Sigmoid colon (tissue), 7 donors: Measurements from ENCODE around the gene ZER1. TPM values are rescaled to one million over a fixed set of nuclear protein-coding genes. Genes with fewer than 3 reads are reported as not detected.

ENCODE experiments used
- DNase-seq: peaks from one replicate; pipeline ENCODE4 v3.0.0-alpha.2; 2019
- H3K27ac ChIP-seq, 4 donors: fragments of 200-600 bp; sonication (generic); one replicate each; pipeline ENCODE4 v1.5.1; 2016 to 2019; ENCODE audit warnings: mild to moderate bottlenecking in 1 of 4
- H3K27me3 ChIP-seq, 3 donors: fragments of 200-600 bp; sonication (generic); one replicate each; pipeline ENCODE4 v1.5.1; 2019; ENCODE audit warnings: mild to moderate bottlenecking in 1 of 3
- H3K36me3 ChIP-seq, 4 donors: fragments of 200-600 bp; sonication (generic); one replicate each; pipeline ENCODE4 v1.5.1; 2016 to 2019
- H3K4me1 ChIP-seq, 4 donors: fragments of 200-600 bp; sonication (generic); one replicate each; pipeline ENCODE4 v1.5.1; 2017 to 2019
- H3K4me3 ChIP-seq, 4 donors: fragments of 200-600 bp; sonication (generic); one replicate each; pipeline ENCODE4 v1.5.1; 2017 to 2019; ENCODE audit warnings: mild to moderate bottlenecking in 2 of 4, moderate library complexity in 1 of 4
- H3K9me3 ChIP-seq, 4 donors: fragments of 200-600 bp in 3 of 4; sonication (generic) in 3 of 4; one replicate each; pipeline versions ENCODE4 v1.5.1 to v1.6.1; 2013 to 2019
- CTCF ChIP-seq, 4 experiments: fragments of 450-650 bp in 3 of 4; fragments of 200-600 bp in 1 of 4; IDR thresholded peaks; one replicate each; pipeline ENCODE4 v1.5.1; 2016 to 2019; ENCODE audit warnings: antibody characterized with exemption in 4 of 4, mild to moderate bottlenecking in 3 of 4, moderate library complexity in 2 of 4
- EP300 ChIP-seq, 4 donors: sonication (generic); formaldehyde crosslinking; IDR thresholded peaks; one replicate each; pipeline ENCODE4 v1.6.1; 2017; ENCODE audit warnings: antibody characterized with exemption in 4 of 4
- POLR2A ChIP-seq, 2 donors: fragments of 450-650 bp; IDR thresholded peaks; one replicate each; pipeline ENCODE4 v1.6.1; 2016; ENCODE audit warnings: antibody characterized with exemption in 2 of 2, mild to moderate bottlenecking in 2 of 2, moderate library complexity in 2 of 2
- POLR2AphosphoS5 ChIP-seq, 4 donors: sonication (generic); formaldehyde crosslinking; IDR thresholded peaks; one replicate each; pipeline ENCODE4 v1.6.1; 2017; ENCODE audit warnings: antibody characterized with exemption in 4 of 4
- WGBS, 2 donors: extraction: QIAGEN DNeasy Blood & Tissue Kit; methylation state at CpG; one replicate each; pipeline ENCODE4 v1.1.7; 2013; 5-methylcytosine and 5-hydroxymethylcytosine counted together
- intact Hi-C: fragments of 100-400 bp; cut with DNase I; formaldehyde crosslinking; loops from one replicate; pipeline ENCODE4 v1.15.1; 2023
- polyA plus RNA-seq, 3 donors: library from polyadenylated mRNA; stranded (reverse); fragments of 200-250 nt; gene quantifications; one replicate each; pipeline ENCODE4 v1.2.3, GENCODE V29; 2013
- total RNA-seq, 4 donors: library from RNA; depleted of rRNA; stranded (reverse); fragments of >200 nt; gene quantifications; one replicate each; pipeline ENCODE4 v1.1.0, GENCODE V29; 2016
- donor health status: healthy with polysubstance abuse.
- donor health status: Bipolar disorder and iron deficiency.
- donor health status: healthy.

ZER1 gene
- total and polyA plus RNA-seq, 7 donors: 30.0 to 65.4 (median 41.6) TPM

- Histone ChIP-seq H3K4me1 (no peaks in the 10 kb centered on the region), H3K36me3 (no peaks in the 10 kb centered on the region), H3K27ac (no peak overlapping the region), H3K27me3 (no peaks in the 10 kb centered on the region), H3K9me3 (no peaks in the 10 kb centered on the region), H3K4me3 (no peak overlapping the region)
- intact Hi-C loops: no loop called here
- WGBS, 2 donors: 94 to 96% methylated on average over 19 of the region's 19 CpGs
- DNase-seq: peak; percentile 44
- no peak for TF ChIP-seq EP300 (IDR thresholded peaks at IDR 0.05)
Measured at GRCh38 chr9:128713941-128714573, 57.7 kb downstream of the ZER1 start.

- Histone ChIP-seq H3K4me3 (no peak overlapping the region), H3K27ac (no peak overlapping the region), H3K9me3 (no peaks in the 10 kb centered on the region), H3K27me3 (no peaks in the 10 kb centered on the region), H3K4me1 (no peaks in the 10 kb centered on the region), H3K36me3 (no peaks in the 10 kb centered on the region)
- peak; percentile 27 for DNase-seq
- intact Hi-C loops: no loop called here
- WGBS, 2 donors: 93 to 94% methylated on average over 13 of the region's 13 CpGs
- no peak for TF ChIP-seq EP300 (IDR thresholded peaks at IDR 0.05)
- TF ChIP-seq POLR2AphosphoS5 (IDR thresholded peaks at IDR 0.05): no peak
- no peak for TF ChIP-seq POLR2A (IDR thresholded peaks at IDR 0.05)
Measured at GRCh38 chr9:128713411-128713780, 58.3 kb downstream of the ZER1 start.

- H3K9me3 ChIP-seq: no peaks in the 10 kb centered on the region
- no peaks in the 10 kb centered on the region for H3K4me1 ChIP-seq
- no peaks in the 10 kb centered on the region for H3K27me3 ChIP-seq
- TF ChIP-seq CTCF (IDR thresholded peaks at IDR 0.05): no peak
- no peak for TF ChIP-seq EP300 (IDR thresholded peaks at IDR 0.05)
- no peak for TF ChIP-seq POLR2A (IDR thresholded peaks at IDR 0.05)
- TF ChIP-seq POLR2AphosphoS5 (IDR thresholded peaks at IDR 0.05): no peak
- H3K36me3 ChIP-seq: no peaks in the 10 kb centered on the region
- H3K27ac ChIP-seq: no peak overlapping the region
- no peak overlapping the region for H3K4me3 ChIP-seq
- intact Hi-C loops: no loop called here
- peak; percentile 52 for DNase-seq
- 95% methylated on average over 26 of the region's 26 CpGs for WGBS, 2 donors
Measured at GRCh38 chr9:128712451-128713410, 59.0 kb downstream of the ZER1 start.

- Histone ChIP-seq H3K4me3 (no peak overlapping the region), H3K27me3 (no peaks in the 10 kb centered on the region), H3K4me1 (peaks cover 0 to 14% (median 8%) of the 10 kb centered on the region in 4 donors), H3K9me3 (no peaks in the 10 kb centered on the region), H3K27ac (no peak overlapping the region), H3K36me3 (no peaks in the 10 kb centered on the region)
- no peak for TF ChIP-seq CTCF (IDR thresholded peaks at IDR 0.05)
- TF ChIP-seq POLR2A (IDR thresholded peaks at IDR 0.05): no peak
- no peak for TF ChIP-seq POLR2AphosphoS5 (IDR thresholded peaks at IDR 0.05)
- WGBS, 2 donors: 88 to 93% methylated on average over 8 of the region's 8 CpGs
- DNase-seq: peak; percentile 3
- intact Hi-C loops: no loop called here
Measured at GRCh38 chr9:128707446-128707845, 64.3 kb downstream of the ZER1 start.

GRCh38 chr9:128706671-128707381, 64.9 kb downstream of the ZER1 start:
- no peaks in the 10 kb centered on the region for H3K36me3 ChIP-seq
- H3K27ac ChIP-seq: no peak overlapping the region
- WGBS, 2 donors: 88 to 91% methylated on average over 23 of the region's 23 CpGs
- no peak overlapping the region for H3K4me3 ChIP-seq
- DNase-seq: peak; percentile 61
- intact Hi-C loops: no loop called here
- no peaks in the 10 kb centered on the region for H3K9me3 ChIP-seq
- TF ChIP-seq POLR2A (IDR thresholded peaks at IDR 0.05): no peak
- no peak for TF ChIP-seq CTCF (IDR thresholded peaks at IDR 0.05)
- no peak for TF ChIP-seq EP300 (IDR thresholded peaks at IDR 0.05)
- no peak for TF ChIP-seq POLR2AphosphoS5 (IDR thresholded peaks at IDR 0.05)
- H3K4me1 ChIP-seq: peaks cover 0 to 19% (median 11%) of the 10 kb centered on the region in 4 donors
- no peaks in the 10 kb centered on the region for H3K27me3 ChIP-seq
